IPS-NIHi11 (cell line): Measurements from ENCODE around the gene ASXL2.
"Not testable (repeated sequence)": the region's sequence is repeated elsewhere in the genome, so short reads cannot be mapped to it uniquely, and the experiment has no call there.

Experiments used
- DNase-seq: peaks from one replicate; pipeline ENCODE4 v3.0.0; 2012; ENCODE audit warnings: mixed read lengths, low spot score

Gene ASXL2

GRCh38 chr2:25833566-25833965 is 44.7 kb downstream of the ASXL2 start:
- DNase-seq: no peak

- DNase-seq: no peak
These were observed 45.4 kb downstream of the ASXL2 start for GRCh38 chr2:25832897-25833296.

- no peak for DNase-seq
These were observed 46.4 kb downstream of the ASXL2 start for GRCh38 chr2:25831746-25832449.

GRCh38 chr2:25829828-25830227 is 48.5 kb downstream of the ASXL2 start:
- no peak for DNase-seq

DNA sequence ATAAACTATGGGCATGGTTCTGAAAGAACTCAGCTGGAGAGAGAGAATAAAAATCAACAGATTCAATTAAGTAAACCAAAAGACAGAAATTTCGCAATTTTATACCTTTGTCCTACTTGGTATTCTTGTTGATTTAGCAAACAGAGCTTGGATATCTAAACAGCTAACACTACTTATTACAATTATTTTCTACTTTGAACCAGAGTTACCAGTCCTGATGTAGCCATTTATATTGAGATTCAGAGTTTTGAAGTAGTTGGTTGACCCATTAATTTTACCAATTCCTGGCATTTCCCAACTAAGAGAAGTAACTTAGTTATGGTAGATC is 48.9 kb downstream of the ASXL2 start:
- no peak for DNase-seq

- not testable (repeated sequence) for DNase-seq
These were observed 49.5 kb downstream of the ASXL2 start for GRCh38 chr2:25828532-25829376.

DNA sequence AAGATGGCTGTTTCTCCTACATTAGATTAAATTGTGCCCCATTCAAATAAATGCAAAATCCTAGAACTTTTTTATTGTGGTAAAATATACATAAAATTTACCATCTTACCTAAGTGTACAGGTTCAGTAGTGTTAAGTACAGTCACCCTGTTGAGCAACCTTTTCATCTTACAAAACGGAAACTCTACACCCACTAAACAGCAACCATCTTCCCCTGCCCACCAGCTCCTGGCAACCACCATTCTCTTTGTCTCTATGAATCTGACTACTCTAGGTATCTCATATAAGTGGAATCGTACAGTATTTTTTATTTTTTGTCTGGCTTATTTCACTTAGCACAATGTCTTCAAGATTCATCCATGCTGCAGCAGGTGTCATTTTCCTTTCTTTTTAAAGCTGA is 53.0 kb downstream of the ASXL2 start:
- DNase-seq: no peak

- no peak for DNase-seq
These were observed 53.6 kb downstream of the ASXL2 start for GRCh38 chr2:25824718-25825117.

DNA sequence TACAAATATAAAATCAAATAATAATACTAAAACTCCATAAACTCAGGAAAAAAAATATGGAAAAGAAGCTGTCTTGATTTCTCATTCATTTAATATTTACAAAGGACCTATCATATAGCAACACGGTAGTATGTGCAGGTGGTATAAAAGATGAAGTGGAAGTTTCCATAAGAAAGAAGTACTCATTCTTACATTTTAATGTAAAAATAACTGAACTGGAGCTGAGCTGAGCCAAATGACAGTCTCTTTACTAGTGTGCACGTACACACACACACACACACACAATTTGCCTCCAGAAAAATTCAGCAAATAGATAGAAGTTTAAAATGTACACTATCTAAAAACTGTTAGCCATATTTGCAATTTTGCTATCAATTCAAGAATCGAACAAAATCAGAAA is 54.1 kb downstream of the ASXL2 start:
- no peak for DNase-seq

DNA sequence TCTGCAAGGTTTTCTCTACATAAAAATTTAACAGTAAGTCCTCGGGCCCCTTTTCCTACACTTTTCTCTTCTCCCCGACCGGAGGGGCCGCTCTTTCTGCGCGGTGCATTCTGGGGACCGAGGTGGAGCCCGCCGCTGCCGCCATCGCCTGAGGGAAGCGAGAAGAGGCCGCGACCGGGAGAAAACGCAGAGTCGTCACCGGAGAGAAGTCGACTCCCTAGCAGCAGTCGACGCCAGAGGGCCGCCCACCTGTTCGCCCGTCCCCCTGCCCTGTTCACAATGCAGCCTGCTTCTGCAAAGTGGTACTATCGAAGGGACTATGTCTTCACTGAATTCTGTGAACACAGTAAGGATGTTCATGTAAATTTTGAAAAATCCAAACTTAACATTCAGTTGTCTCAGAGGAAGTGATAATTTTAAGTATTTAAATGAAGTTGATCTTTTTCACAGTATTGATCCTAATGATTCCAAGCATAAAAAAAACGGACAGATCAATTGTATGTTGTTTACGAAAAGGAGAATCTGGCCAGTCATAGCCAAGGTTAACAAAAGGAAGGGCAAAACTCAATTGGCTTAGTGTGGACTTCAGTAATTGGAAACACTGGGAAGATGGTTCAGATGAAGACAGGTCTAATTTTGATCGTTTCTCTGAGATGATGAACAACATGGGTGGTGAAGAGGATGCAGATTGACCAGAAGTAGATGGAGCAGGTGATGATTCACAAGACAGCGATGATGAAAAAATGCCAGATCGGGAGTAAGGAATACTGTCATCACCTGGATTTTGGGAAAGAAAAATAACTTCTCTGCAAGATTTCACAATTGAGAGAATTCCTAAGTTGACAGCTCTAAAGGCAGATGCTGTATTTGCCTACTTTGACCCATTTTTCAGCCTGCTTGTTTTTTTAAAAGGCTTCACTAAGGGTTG is 55.8 kb downstream of the ASXL2 start:
- peak; percentile 49 for DNase-seq

- no peak for DNase-seq
These were observed 56.8 kb downstream of the ASXL2 start for GRCh38 chr2:25821225-25822056.

DNA sequence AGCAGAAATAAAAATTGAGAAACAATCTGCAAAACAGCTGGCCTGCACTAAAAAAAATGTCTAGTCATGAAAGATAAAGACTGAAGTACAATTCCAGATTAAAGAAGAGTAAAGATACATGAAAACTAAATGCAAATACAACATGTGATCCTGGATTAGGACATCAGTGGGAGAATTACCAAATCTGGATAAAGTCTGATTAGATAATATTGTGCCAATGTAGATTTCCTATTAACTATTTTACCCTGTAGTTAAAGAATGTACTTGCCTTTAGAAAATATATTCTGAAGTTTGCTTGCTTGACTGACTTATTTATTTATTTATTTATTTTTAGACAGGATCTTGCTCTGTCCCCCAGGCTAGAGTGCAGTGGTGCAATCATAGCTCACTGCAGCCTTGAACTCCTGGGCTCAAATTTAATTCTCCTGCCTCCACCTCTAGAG is 58.7 kb downstream of the ASXL2 start:
- DNase-seq: no peak

GRCh38 chr2:25817630-25818029 is 60.7 kb downstream of the ASXL2 start:
- DNase-seq: no peak

DNA sequence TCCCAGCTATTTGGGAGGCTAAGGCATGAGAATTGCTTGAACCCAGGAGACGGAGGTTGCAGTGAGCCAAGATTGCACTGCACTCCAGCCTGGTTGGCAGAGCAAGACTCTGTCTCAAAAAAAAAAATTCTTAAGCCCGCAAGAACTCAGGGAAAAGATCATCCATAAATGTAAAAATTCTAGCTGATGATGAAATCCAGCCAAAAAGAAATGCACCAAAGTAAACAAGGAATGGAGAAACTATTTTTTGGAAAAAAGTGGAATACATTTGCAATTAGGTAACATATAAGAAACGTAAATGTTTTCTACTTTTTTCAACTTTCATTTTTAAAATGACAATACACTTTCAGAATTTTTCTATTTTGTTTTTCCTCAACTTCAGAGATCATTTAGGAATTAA is 61.3 kb downstream of the ASXL2 start:
- no peak for DNase-seq

- DNase-seq: no peak
These were observed 62.0 kb downstream of the ASXL2 start for GRCh38 chr2:25816249-25816648.

DNA sequence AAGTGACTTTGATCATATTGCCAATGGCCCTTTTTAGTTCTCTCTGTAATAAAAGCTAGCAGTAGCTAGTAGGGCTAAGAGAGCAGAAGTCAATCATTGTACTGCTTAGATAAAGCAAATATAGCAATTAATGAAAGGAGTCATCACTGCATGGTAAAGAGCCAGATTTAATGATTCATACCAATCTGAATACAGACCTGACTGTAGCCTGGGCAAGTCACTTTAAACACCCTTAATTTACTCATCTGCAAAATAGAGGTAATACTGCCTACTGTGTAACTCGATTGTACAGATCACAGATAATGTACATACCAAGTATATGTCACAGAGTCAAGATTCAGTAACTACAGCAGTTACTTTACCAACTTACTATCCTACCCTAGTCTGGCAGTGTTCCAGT is 63.6 kb downstream of the ASXL2 start:
- no peak for DNase-seq

DNA sequence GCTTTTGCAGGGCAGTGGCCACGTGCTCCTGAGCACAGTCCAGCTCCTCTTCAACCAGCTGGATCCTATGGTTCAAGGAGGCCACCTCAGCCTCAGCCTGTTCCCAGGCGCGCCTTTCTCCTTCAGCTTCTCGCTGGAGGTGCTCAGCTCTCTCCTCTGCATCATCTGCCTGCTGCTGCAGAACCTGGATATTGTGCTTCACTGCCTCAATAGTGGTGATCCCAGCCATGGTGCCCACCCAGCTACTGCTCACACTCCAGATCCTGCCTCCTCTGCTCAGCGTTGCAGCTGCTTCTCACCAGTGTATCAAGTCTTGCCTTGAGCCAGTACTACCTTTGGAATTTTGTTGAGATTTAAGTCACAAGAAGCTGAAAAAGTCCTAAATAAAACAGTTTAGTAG is 67.9 kb downstream of the ASXL2 start:
- DNase-seq: no peak

DNA sequence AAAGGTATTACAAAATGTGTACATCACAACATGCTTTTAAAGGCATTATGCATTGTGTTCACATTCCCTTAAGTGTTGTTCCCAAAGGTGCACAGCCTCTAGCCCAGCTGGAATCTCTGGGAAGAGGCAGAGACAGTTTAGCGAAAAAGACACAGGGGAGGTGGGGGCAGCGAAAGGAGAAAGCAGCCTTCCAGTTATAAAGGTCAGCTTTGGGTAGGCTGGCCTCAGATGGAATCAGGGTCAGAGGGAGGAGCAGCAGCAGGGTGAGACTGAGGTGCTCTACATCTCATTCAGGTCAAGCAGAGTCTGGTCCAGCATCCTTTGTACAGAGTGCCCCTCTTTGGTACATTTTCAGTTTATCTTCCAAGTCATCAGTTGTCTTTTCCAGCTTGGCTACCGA is 68.6 kb downstream of the ASXL2 start:
- DNase-seq: no peak

- DNase-seq: no peak
These were observed 70.3 kb downstream of the ASXL2 start for GRCh38 chr2:25808006-25808383.

- DNase-seq: no peak
These were observed 71.3 kb downstream of the ASXL2 start for GRCh38 chr2:25806941-25807340.

- no peak for DNase-seq
These were observed 72.3 kb downstream of the ASXL2 start for GRCh38 chr2:25805987-25806386.

DNA sequence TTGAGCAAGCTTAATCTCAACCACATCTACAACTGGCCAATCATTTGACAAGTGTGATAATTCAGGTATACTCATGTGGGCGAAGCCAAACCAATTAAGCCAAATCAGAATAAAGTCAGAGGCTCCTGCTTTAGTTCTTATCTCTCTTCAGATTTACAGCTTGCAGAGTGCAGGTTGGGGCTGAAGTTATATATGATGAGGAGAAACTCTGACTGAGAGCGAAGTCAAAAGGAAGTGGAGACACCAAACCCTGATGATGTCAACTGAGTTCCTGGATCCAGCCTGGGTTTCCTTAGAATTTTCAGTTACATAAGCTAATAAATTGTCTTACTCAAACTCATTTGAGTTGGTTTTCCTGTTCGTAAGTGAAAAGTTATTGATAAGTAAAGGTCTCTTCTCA is 73.9 kb downstream of the ASXL2 start:
- no peak for DNase-seq
